ENCODE results near the gene TMPRSS11D.

Gene TMPRSS11D

DNA sequence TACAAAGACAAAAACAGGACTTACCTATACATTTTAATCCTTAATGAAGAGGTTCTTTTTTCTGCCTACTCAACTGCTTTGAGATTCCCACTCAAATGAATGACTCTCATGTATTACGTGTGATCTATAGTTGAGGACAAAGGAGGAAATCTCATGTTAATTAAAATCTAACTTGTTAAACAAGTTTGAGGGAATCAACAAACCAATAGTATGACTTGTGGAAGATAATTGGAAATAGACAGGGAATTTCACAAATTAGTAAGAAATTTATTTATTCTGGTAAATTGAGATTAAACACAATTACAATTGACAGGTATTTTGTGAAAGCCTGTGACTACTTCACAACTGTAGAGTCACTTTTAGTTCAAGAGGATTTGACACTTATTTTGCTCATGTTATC, at the start of gene TMPRSS11D:
TSS of gene TMPRSS11D (minus strand) at position 101 of the 400 bp plus-strand sequence. CDS start at position 32, 69 bp downstream.
- Histone ChIP-seq H3K79me2 (ENCODE audit: low read length) (no peaks in the 10 kb centered on the region), H3K4me1 (ENCODE audit: low read length) (no peaks in the 10 kb centered on the region), H3K4me2 (ENCODE audit: low read length) (no peak within 1 kb of the TSS), H4K20me1 (ENCODE audit: insufficient read depth, low read length) (no peaks in the 10 kb centered on the region), H3K36me3 (replicated peaks; ENCODE audit: low read depth, low read length) (no peaks in the 10 kb centered on the region), H3K9me3 (ENCODE audit: insufficient read depth, low read length) (no peaks in the 10 kb centered on the region), H3K9ac (ENCODE audit: low read length) (no peak within 1 kb of the TSS), H3K27me3 (ENCODE audit: low read depth, low read length) (no peaks in the 10 kb centered on the region), H2AFZ (ENCODE audit: low read depth, low read length) (no peak within 1 kb of the TSS), H3K27ac (ENCODE audit: low read length) (no peak within 1 kb of the TSS), H3K4me3 (ENCODE audit: low read length) (no peak within 1 kb of the TSS)
- TF ChIP-seq CTCF (IDR thresholded peaks at IDR 0.05; ENCODE audit: low read depth, low read length) (no peak), EZH2phosphoT487 (IDR thresholded peaks at IDR 0.05; ENCODE audit: low read depth) (no peak)

- H3K27ac ChIP-seq (ENCODE audit: low read length): no peak overlapping the region
- no peak overlapping the region for H3K4me3 ChIP-seq (ENCODE audit: low read length)
- no peak for TF ChIP-seq EZH2phosphoT487 (IDR thresholded peaks at IDR 0.05; ENCODE audit: low read depth)
- no peak for TF ChIP-seq CTCF (IDR thresholded peaks at IDR 0.05; ENCODE audit: low read depth, low read length)
- H3K9me3 ChIP-seq (ENCODE audit: insufficient read depth, low read length): no peaks in the 10 kb centered on the region
- H3K4me2 ChIP-seq (ENCODE audit: low read length): no peak overlapping the region
- H3K27me3 ChIP-seq (ENCODE audit: low read depth, low read length): no peaks in the 10 kb centered on the region
- no peaks in the 10 kb centered on the region for H3K4me1 ChIP-seq (ENCODE audit: low read length)
- no peaks in the 10 kb centered on the region for H3K79me2 ChIP-seq (ENCODE audit: low read length)
- no peaks in the 10 kb centered on the region for H3K36me3 ChIP-seq (replicated peaks; ENCODE audit: low read depth, low read length)
- no peak overlapping the region for H2AFZ ChIP-seq (ENCODE audit: low read depth, low read length)
- H3K9ac ChIP-seq (ENCODE audit: low read length): no peak overlapping the region
- H4K20me1 ChIP-seq (ENCODE audit: insufficient read depth, low read length): no peaks in the 10 kb centered on the region
Observed at GRCh38 chr4:67933038-67933437, 49.2 kb upstream of the TMPRSS11D start.

GRCh38 chr4:67931256-67931655, 47.5 kb upstream of the TMPRSS11D start:
- Histone ChIP-seq H3K36me3 (replicated peaks; ENCODE audit: low read depth, low read length) (no peaks in the 10 kb centered on the region), H3K79me2 (ENCODE audit: low read length) (no peaks in the 10 kb centered on the region), H4K20me1 (ENCODE audit: insufficient read depth, low read length) (no peaks in the 10 kb centered on the region), H3K4me1 (ENCODE audit: low read length) (no peaks in the 10 kb centered on the region), H3K4me3 (ENCODE audit: low read length) (no peak overlapping the region), H3K27me3 (ENCODE audit: low read depth, low read length) (no peaks in the 10 kb centered on the region), H3K27ac (ENCODE audit: low read length) (no peak overlapping the region), H2AFZ (ENCODE audit: low read depth, low read length) (no peak overlapping the region), H3K9ac (ENCODE audit: low read length) (no peak overlapping the region), H3K9me3 (ENCODE audit: insufficient read depth, low read length) (no peaks in the 10 kb centered on the region), H3K4me2 (ENCODE audit: low read length) (no peak overlapping the region)
- TF ChIP-seq EZH2phosphoT487 (IDR thresholded peaks at IDR 0.05; ENCODE audit: low read depth) (no peak), CTCF (IDR thresholded peaks at IDR 0.05; ENCODE audit: low read depth, low read length) (no peak)

DNA sequence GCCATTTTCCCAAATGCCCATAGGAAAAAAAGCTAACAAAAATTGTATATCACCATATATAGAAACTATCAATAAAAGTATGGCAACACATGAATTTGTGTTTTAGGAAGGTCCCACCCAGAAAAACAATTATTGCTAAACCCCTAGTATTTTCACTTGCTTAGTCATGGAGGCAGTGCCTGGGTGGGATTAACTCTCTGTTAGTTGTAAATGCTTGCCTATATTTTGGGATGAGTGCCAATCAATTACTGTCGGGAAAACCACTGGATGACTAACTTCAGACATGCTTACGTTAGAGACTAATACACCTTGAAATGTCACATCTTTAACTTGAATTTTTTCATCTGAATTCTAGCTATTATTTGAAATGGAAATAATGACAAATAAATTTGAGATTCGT, 45.6 kb upstream of the TMPRSS11D start:
- Histone ChIP-seq H3K27me3 (ENCODE audit: low read depth, low read length) (no peaks in the 10 kb centered on the region), H3K79me2 (ENCODE audit: low read length) (no peaks in the 10 kb centered on the region), H2AFZ (ENCODE audit: low read depth, low read length) (no peak overlapping the region), H3K4me2 (ENCODE audit: low read length) (no peak overlapping the region), H3K4me1 (ENCODE audit: low read length) (no peaks in the 10 kb centered on the region), H4K20me1 (ENCODE audit: insufficient read depth, low read length) (no peaks in the 10 kb centered on the region), H3K9me3 (ENCODE audit: insufficient read depth, low read length) (no peaks in the 10 kb centered on the region), H3K4me3 (ENCODE audit: low read length) (no peak overlapping the region), H3K27ac (ENCODE audit: low read length) (no peak overlapping the region), H3K36me3 (replicated peaks; ENCODE audit: low read depth, low read length) (no peaks in the 10 kb centered on the region), H3K9ac (ENCODE audit: low read length) (no peak overlapping the region)
- TF ChIP-seq CTCF (IDR thresholded peaks at IDR 0.05; ENCODE audit: low read depth, low read length): no peak
- TF ChIP-seq EZH2phosphoT487 (IDR thresholded peaks at IDR 0.05; ENCODE audit: low read depth): no peak

Data from OCI-LY3 (cell line).